Measurements from ENCODE around the gene FAM110D.

The FAM110D gene

GRCh38 chr1:26114165-26114927, 44.5 kb upstream of the FAM110D start:
- no peak overlapping the region for H3K4me3 ChIP-seq (ENCODE audit: low read length)
- DNase-seq (ENCODE audit: low read depth) = no peak
- TF ChIP-seq CTCF (conservative IDR thresholded peaks at IDR 0.05; ENCODE audit: low read depth, low read length) = no peak

DNA sequence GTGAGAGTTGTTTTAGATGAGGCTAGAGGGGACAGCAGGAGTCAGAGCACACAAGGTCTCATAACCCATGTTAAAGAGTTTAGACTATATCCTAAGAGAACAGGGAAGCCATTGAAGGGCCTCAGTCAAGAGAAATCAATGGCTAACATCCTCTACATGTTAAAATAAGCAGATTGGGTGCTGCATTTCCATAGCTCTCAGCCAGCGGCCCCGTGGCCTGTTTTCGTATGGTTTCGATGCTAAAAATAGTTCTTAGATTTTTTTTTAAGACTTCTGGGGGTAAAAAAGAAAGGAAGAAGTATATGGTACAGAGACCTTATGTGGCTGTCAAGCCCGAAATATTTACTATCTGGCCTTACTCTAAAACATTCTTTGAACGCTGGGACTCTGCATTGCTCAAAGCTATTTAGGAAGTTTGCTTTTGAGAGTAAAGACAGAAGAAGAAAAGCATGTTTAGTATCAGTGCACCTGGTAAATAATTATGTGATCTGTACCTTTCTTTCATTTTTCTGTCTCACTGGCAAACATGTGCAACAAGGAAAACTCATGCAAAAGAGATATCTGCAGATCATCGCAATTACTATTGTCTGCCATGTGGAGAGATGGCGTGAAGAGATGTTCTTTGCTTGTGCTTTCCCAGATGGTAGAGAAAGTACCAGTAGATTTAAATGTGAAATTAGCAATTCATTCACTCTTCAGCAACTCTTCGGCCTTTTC, 38.8 kb upstream of the FAM110D start:
- TF ChIP-seq CTCF (conservative IDR thresholded peaks at IDR 0.05; ENCODE audit: low read depth, low read length) = no peak
- no peak for DNase-seq (ENCODE audit: low read depth)
- H3K4me3 ChIP-seq (ENCODE audit: low read length) = no peak overlapping the region

- no peak for TF ChIP-seq CTCF (conservative IDR thresholded peaks at IDR 0.05; ENCODE audit: low read depth, low read length)
- DNase-seq (ENCODE audit: low read depth) = no peak
- H3K4me3 ChIP-seq (ENCODE audit: low read length) = no peak overlapping the region
Measured at GRCh38 chr1:26121854-26122773, 36.8 kb upstream of the FAM110D start.

DNA sequence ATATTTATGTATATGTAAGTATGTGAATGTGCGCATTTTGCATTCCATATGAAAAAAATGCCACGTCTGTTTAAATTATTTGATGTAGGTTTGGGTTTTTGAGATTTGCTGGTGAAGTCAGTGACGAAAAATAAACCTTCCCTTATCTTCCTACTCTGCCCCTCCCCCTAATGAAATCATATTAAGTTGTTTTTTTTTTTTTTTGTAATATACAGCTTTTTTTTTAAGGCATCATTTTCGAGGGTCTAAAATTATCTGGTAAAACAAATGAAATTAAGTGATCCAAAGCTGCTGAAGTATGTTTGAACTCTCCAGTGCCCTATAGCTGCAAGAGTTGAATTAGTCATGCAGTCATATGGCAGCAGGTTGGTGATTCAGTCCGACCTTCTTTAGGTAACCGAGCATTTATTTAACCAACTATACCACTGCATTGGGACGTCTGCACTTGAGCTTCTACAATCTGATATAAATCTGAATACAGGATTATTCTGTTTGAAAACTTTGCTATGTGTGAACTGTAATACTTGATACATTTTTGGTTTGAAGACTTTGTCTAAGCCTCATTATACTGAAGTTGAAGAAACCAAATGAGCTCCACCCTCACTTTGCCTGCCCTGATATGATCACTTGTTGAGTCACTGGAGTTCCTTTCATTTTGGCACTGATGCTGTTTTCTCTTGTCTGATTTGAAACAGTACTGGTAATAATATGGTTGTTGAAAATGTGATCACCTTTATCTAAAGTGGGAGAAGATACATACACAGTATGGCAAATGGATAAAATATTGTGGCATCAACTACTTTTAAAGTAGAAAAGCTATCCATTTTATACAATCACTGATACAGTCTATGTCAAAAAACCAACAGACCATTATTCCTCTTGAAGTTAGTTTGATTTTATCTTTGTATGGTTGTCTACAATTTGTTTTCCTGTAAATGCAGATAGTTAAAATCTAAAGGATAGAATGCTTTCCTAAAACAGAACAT, 35.6 kb upstream of the FAM110D start:
- TF ChIP-seq CTCF (conservative IDR thresholded peaks at IDR 0.05; ENCODE audit: low read depth, low read length) = no peak
- DNase-seq (ENCODE audit: low read depth) = peak; percentile 76
- no peak overlapping the region for H3K4me3 ChIP-seq (ENCODE audit: low read length)

GRCh38 chr1:26124418-26125331, 34.2 kb upstream of the FAM110D start:
- H3K4me3 ChIP-seq (ENCODE audit: low read length) = no peak overlapping the region
- no peak for TF ChIP-seq CTCF (conservative IDR thresholded peaks at IDR 0.05; ENCODE audit: low read depth, low read length)
- DNase-seq (ENCODE audit: low read depth) = no peak
